HCT116 (cell line): ENCODE data around the gene GPC5. TPM values are rescaled to one million over a fixed set of nuclear protein-coding genes. Genes with fewer than 3 reads are reported as not detected.

Experiments used
- ATAC-seq: fragments of 200-7000 bp; cut with Tn5 transposase; 2 replicates; pipeline ENCODE4 v1.9.1; 2020; ENCODE audit warnings: mild to moderate bottlenecking, moderate library complexity
- BruUV-seq: library from RNA; stranded (reverse); fragments of 400-500 nt; replicated peaks from 2 replicates; lab custom pipeline; 2021; lab: Mats Ljungman, UMichigan
- CTCF ChIA-PET: fragments of 300-600 bp; sonication (Branson Sonifier 250); formaldehyde crosslinking; loops from one replicate; lab custom pipeline; 2021; ENCODE audit warnings: antibody characterized with exemption; lab: Charles Lee
- POLR2A ChIA-PET: fragments of 300-600, 350-600 bp; sonication (Branson Sonifier 250); formaldehyde crosslinking; loops from one replicate; lab custom pipeline; 2021; ENCODE audit warnings: antibody characterized with exemption; lab: Charles Lee
- RAD21 ChIA-PET, 2 experiments: fragments of 300-600 bp; sonication (Branson Sonifier 250); formaldehyde crosslinking; loops; one replicate each; lab custom pipeline; 2023; ENCODE audit warnings: low total read pairs in 2 of 2; ENCODE audit not compliant: uncharacterized antibody in 2 of 2, unreplicated experiment in 2 of 2, low non-redundant PET in 1 of 2; lab: Charles Lee
- DNase-seq: peaks from one replicate; pipeline ENCODE4 v3.0.0-alpha.2; 2010; ENCODE audit warnings: low read depth, low spot score
- H2AFZ ChIP-seq: fragments of 200-600 bp; shearing (Covaris generic), sonication (generic); 2 replicates; pipeline ENCODE4 v1.6.1; 2017; ENCODE audit warnings: low read depth, mixed run types, mixed read lengths, antibody characterized with exemption, low read length; ENCODE audit not compliant: poor library complexity, severe bottlenecking
- H3K27ac ChIP-seq: 2 replicates; pipeline ENCODE4 v1.5.1; 2012; ENCODE audit warnings: low read depth, low read length
- H3K27me3 ChIP-seq: fragments of 200-600 bp; sonication (generic); 2 replicates; pipeline ENCODE4 v1.6.1; 2016; ENCODE audit warnings: mixed run types, low read length, mixed read lengths; ENCODE audit not compliant: insufficient read depth
- H3K36me3 ChIP-seq, 2 experiments: fragments of 200-500 bp in 1 of 2; fragments of 200-600 bp in 1 of 2; sonication (Bioruptor generic) in 1 of 2; sonication (generic) in 1 of 2; 2 replicates each; pipeline versions ENCODE4 v1.5.1 to v1.6.1; 2014 to 2016; ENCODE audit warnings: low read length in 2 of 2, inconsistent platforms in 1 of 2, mixed read lengths in 1 of 2, mixed run types in 1 of 2; ENCODE audit not compliant: insufficient read depth in 2 of 2, control insufficient read depth in 1 of 2
- H3K4me1 ChIP-seq, 2 experiments: fragments of 200-600 bp in 1 of 2; sonication (generic) in 1 of 2; 2 replicates each; pipeline versions ENCODE4 v1.5.1 to v1.6.1; 2012 to 2017; ENCODE audit warnings: low read length in 2 of 2, inconsistent platforms in 1 of 2, mild to moderate bottlenecking in 1 of 2, mixed read lengths in 1 of 2, mixed run types in 1 of 2, moderate library complexity in 1 of 2; ENCODE audit not compliant: insufficient read depth in 2 of 2, control insufficient read depth in 1 of 2
- H3K4me2 ChIP-seq: fragments of 200-600 bp; sonication (generic); 2 replicates; pipeline ENCODE4 v1.6.1; 2017; ENCODE audit warnings: mixed run types, low read length, mixed read lengths
- H3K4me3 ChIP-seq, 2 experiments: fragments of 200-600 bp in 1 of 2; sonication (generic) in 1 of 2; replicated peaks in 1 of 2; 2 replicates each; pipeline ENCODE4 v1.5.1; 2011 to 2016; ENCODE audit warnings: low read length in 2 of 2, control low read depth in 1 of 2, low read depth in 1 of 2, mild to moderate bottlenecking in 1 of 2, mixed read lengths in 1 of 2, mixed run types in 1 of 2
- H3K79me2 ChIP-seq: fragments of 200-600 bp; sonication (generic); 2 replicates; pipeline ENCODE4 v1.6.1; 2017; ENCODE audit warnings: mild to moderate bottlenecking, mixed run types, low read length, moderate library complexity, mixed read lengths; ENCODE audit not compliant: insufficient read depth
- H3K9ac ChIP-seq: fragments of 200-600 bp; sonication (generic); 2 replicates; pipeline ENCODE4 v1.6.1; 2016; ENCODE audit warnings: low read length, mixed read lengths
- H3K9me2 ChIP-seq: fragments of 200-600 bp; sonication (generic), shearing (Covaris generic); 2 replicates; pipeline ENCODE4 v1.6.1; 2017; ENCODE audit warnings: mixed run types, mild to moderate bottlenecking, moderate library complexity; ENCODE audit not compliant: insufficient read depth
- H3K9me3 ChIP-seq, 2 experiments: fragments of 200-500 bp in 1 of 2; fragments of 200-600 bp in 1 of 2; sonication (Bioruptor generic) in 1 of 2; sonication (generic) in 1 of 2; 2 replicates each; pipeline ENCODE4 v1.6.1; 2014 to 2017; ENCODE audit warnings: low read length in 2 of 2, mixed read lengths in 2 of 2, inconsistent platforms in 1 of 2, low read depth in 1 of 2, mild to moderate bottlenecking in 1 of 2, mixed run types in 1 of 2, moderate library complexity in 1 of 2; ENCODE audit not compliant: control insufficient read depth in 1 of 2, insufficient read depth in 1 of 2
- H4K20me1 ChIP-seq: fragments of 200-600 bp; sonication (generic), shearing (Covaris generic); 2 replicates; pipeline ENCODE4 v1.6.1; 2017; ENCODE audit warnings: mixed run types, mild to moderate bottlenecking, moderate library complexity; ENCODE audit not compliant: insufficient read depth
- CEBPB ChIP-seq: IDR thresholded peaks from 2 replicates; pipeline ENCODE4 v1.6.1; 2012; ENCODE audit warnings: low read depth
- ELF1 ChIP-seq: IDR thresholded peaks from 2 replicates; pipeline ENCODE4 v1.6.1; 2012; ENCODE audit warnings: low read depth, borderline replicate concordance
- EZH2 ChIP-seq: fragments of 200-600 bp; sonication (generic); IDR thresholded peaks from 2 replicates; pipeline ENCODE4 v1.6.1; 2017; ENCODE audit warnings: antibody characterized with exemption, mixed run types
- EZH2phosphoT487 ChIP-seq: fragments of 200-600 bp; IDR thresholded peaks from 2 replicates; pipeline ENCODE4 v1.6.1; 2018; ENCODE audit warnings: antibody characterized with exemption, borderline replicate concordance
- FOSL1 ChIP-seq: IDR thresholded peaks from 2 replicates; pipeline ENCODE4 v1.6.1; 2012; ENCODE audit warnings: low read depth
- JUND ChIP-seq: IDR thresholded peaks from 2 replicates; pipeline ENCODE4 v1.6.1; 2012
- POLR2AphosphoS5 ChIP-seq: IDR thresholded peaks from 2 replicates; pipeline ENCODE4 v1.6.1; 2011; ENCODE audit warnings: mild to moderate bottlenecking, low read depth, low read length, moderate library complexity
- RAD21 ChIP-seq: IDR thresholded peaks from 2 replicates; pipeline ENCODE4 v1.6.1; 2012; ENCODE audit warnings: low read depth, mild to moderate bottlenecking
- SIN3A ChIP-seq: IDR thresholded peaks from 2 replicates; pipeline ENCODE4 v1.6.1; 2012; ENCODE audit warnings: low read depth
- SP1 ChIP-seq: IDR thresholded peaks from 2 replicates; pipeline ENCODE4 v1.6.1; 2012; ENCODE audit warnings: low read depth
- TCF7L2 ChIP-seq: IDR thresholded peaks from 2 replicates; pipeline ENCODE4 v1.7.0; 2011; ENCODE audit warnings: borderline replicate concordance, inconsistent platforms; ENCODE audit not compliant: insufficient read depth, insufficient read length; ENCODE audit errors: extremely low read depth
- ZFX ChIP-seq: fragments of 450-650 bp; IDR thresholded peaks from 2 replicates; pipeline ENCODE4 v1.6.1; 2017
- intact Hi-C: fragments of 100-400 bp; cut with micrococcal nuclease; formaldehyde crosslinking; loops from 2 replicates; pipeline ENCODE4 v1.10.0; 2022
- total RNA-seq: library from RNA; stranded (reverse); gene quantifications from one replicate; pipeline ENCODE4 v1.2.1, GENCODE V29; 2021; ENCODE audit not compliant: unreplicated experiment
- TF ChIP-seq, protein P1 (sequence below): IDR thresholded peaks from 2 replicates; pipeline ENCODE4 v1.6.1; 2012; ENCODE audit warnings: low read depth
- TF ChIP-seq, protein P2 (sequence below): IDR thresholded peaks from 2 replicates; pipeline ENCODE4 v1.6.1; 2012
- TF ChIP-seq, protein P3 (sequence below): IDR thresholded peaks from 2 replicates; pipeline ENCODE4 v1.6.1; 2011; ENCODE audit warnings: mild to moderate bottlenecking, low read length, moderate library complexity; ENCODE audit not compliant: insufficient replicate concordance; ENCODE audit errors: extremely low read depth
- TF ChIP-seq, protein P4 (sequence below), 3 experiments: fragments of 200-600 bp in 1 of 3; sonication (generic) in 1 of 3; IDR thresholded peaks in 2 of 3; conservative IDR thresholded peaks in 1 of 3; 2 replicates each; pipeline ENCODE4 v1.5.1; 2012 to 2017; ENCODE audit warnings: low read depth in 2 of 3, low read length in 2 of 3, antibody characterized with exemption in 1 of 3, borderline replicate concordance in 1 of 3, control low read depth in 1 of 3, mild to moderate bottlenecking in 1 of 3, mixed read lengths in 1 of 3, mixed run types in 1 of 3, moderate library complexity in 1 of 3; ENCODE audit not compliant: insufficient read depth in 1 of 3

The GPC5 gene
- total RNA-seq, 1 experiment from 2014 or later = not detected

DNA sequence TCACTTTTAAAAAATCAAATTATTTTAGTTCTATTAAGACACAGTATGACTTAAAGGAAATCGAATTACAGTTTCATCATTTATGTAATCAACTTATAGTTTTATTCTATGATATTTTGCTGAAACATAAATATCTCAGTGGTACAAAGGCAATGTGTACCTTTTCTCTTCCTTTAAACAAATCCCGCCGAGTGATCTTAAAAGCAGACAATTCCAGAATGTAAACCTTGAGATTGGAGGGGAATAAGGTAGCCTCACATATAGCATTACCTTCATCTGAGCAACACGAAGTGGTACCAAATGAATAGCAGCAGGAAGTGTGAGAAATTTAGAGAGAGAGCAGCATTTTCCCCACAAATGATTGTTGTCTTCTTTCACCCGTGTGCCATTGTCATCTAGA is 986.0 kb downstream of the GPC5 start:
- intact Hi-C loops = no loop called here
- CTCF ChIA-PET = no interaction called here
- H3K9ac ChIP-seq = no peak overlapping the region
- BruUV-seq = no TSS peak
- H3K36me3 ChIP-seq = no peaks in the 10 kb centered on the region
- POLR2A ChIA-PET = no interaction called here
- peaks cover 12 to 22% of the 10 kb centered on the region in 2 experiments; a peak in 3 of 4 replicates for H3K9me3 ChIP-seq
- H2AFZ ChIP-seq = no peak overlapping the region
- no peak for DNase-seq
- H4K20me1 ChIP-seq = no peaks in the 10 kb centered on the region
- TF ChIP-seq EZH2phosphoT487 (no peak), ELF1 (no peak), SP1 (no peak), ZFX (no peak), JUND (no peak), SIN3A (no peak), POLR2AphosphoS5 (no peak), EZH2 (no peak), CEBPB (no peak), RAD21 (no peak), TCF7L2 (no peak), FOSL1 (no peak)
- TF ChIP-seq, protein P1, sequence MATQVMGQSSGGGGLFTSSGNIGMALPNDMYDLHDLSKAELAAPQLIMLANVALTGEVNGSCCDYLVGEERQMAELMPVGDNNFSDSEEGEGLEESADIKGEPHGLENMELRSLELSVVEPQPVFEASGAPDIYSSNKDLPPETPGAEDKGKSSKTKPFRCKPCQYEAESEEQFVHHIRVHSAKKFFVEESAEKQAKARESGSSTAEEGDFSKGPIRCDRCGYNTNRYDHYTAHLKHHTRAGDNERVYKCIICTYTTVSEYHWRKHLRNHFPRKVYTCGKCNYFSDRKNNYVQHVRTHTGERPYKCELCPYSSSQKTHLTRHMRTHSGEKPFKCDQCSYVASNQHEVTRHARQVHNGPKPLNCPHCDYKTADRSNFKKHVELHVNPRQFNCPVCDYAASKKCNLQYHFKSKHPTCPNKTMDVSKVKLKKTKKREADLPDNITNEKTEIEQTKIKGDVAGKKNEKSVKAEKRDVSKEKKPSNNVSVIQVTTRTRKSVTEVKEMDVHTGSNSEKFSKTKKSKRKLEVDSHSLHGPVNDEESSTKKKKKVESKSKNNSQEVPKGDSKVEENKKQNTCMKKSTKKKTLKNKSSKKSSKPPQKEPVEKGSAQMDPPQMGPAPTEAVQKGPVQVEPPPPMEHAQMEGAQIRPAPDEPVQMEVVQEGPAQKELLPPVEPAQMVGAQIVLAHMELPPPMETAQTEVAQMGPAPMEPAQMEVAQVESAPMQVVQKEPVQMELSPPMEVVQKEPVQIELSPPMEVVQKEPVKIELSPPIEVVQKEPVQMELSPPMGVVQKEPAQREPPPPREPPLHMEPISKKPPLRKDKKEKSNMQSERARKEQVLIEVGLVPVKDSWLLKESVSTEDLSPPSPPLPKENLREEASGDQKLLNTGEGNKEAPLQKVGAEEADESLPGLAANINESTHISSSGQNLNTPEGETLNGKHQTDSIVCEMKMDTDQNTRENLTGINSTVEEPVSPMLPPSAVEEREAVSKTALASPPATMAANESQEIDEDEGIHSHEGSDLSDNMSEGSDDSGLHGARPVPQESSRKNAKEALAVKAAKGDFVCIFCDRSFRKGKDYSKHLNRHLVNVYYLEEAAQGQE = no peak
- TF ChIP-seq, protein P2, sequence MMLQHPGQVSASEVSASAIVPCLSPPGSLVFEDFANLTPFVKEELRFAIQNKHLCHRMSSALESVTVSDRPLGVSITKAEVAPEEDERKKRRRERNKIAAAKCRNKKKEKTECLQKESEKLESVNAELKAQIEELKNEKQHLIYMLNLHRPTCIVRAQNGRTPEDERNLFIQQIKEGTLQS = no peak
- TF ChIP-seq, protein P3, sequence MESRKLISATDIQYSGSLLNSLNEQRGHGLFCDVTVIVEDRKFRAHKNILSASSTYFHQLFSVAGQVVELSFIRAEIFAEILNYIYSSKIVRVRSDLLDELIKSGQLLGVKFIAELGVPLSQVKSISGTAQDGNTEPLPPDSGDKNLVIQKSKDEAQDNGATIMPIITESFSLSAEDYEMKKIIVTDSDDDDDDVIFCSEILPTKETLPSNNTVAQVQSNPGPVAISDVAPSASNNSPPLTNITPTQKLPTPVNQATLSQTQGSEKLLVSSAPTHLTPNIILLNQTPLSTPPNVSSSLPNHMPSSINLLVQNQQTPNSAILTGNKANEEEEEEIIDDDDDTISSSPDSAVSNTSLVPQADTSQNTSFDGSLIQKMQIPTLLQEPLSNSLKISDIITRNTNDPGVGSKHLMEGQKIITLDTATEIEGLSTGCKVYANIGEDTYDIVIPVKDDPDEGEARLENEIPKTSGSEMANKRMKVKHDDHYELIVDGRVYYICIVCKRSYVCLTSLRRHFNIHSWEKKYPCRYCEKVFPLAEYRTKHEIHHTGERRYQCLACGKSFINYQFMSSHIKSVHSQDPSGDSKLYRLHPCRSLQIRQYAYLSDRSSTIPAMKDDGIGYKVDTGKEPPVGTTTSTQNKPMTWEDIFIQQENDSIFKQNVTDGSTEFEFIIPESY = no peak
- TF ChIP-seq, protein P4, sequence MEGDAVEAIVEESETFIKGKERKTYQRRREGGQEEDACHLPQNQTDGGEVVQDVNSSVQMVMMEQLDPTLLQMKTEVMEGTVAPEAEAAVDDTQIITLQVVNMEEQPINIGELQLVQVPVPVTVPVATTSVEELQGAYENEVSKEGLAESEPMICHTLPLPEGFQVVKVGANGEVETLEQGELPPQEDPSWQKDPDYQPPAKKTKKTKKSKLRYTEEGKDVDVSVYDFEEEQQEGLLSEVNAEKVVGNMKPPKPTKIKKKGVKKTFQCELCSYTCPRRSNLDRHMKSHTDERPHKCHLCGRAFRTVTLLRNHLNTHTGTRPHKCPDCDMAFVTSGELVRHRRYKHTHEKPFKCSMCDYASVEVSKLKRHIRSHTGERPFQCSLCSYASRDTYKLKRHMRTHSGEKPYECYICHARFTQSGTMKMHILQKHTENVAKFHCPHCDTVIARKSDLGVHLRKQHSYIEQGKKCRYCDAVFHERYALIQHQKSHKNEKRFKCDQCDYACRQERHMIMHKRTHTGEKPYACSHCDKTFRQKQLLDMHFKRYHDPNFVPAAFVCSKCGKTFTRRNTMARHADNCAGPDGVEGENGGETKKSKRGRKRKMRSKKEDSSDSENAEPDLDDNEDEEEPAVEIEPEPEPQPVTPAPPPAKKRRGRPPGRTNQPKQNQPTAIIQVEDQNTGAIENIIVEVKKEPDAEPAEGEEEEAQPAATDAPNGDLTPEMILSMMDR (IDR thresholded peaks at IDR 0.05 in 2 of 3, conservative IDR thresholded peaks at IDR 0.05 in 1 of 3; ENCODE audit: borderline replicate concordance in 1 of 3, insufficient read depth in 1 of 3, low read depth in 2 of 3, low read length in 2 of 3) = no peak
- TF ChIP-seq, all 23 proteins: peak for 0
- Histone ChIP-seq H3K4me2 (no peak overlapping the region), H3K27ac (no peak overlapping the region), H3K9me2 (no peaks in the 10 kb centered on the region), H3K27me3 (no peaks in the 10 kb centered on the region), H3K4me1 (no peaks in the 10 kb centered on the region), H3K79me2 (no peaks in the 10 kb centered on the region), H3K4me3 (no peak overlapping the region)
- no peak for ATAC-seq
- RAD21 ChIA-PET = no interaction called here
